HepG2 (cell line): ENCODE results near the gene DOCK9.

Experiments used
- NONO ChIP-seq, 2 experiments: fragments of 450-650 bp in 1 of 2; sonication (generic) in 1 of 2; formaldehyde crosslinking in 1 of 2; IDR thresholded peaks in 1 of 2; conservative IDR thresholded peaks in 1 of 2; 2 replicates each; pipeline versions ENCODE4 v1.6.1 to v1.8.0; 2017 to 2022; ENCODE audit warnings: mild to moderate bottlenecking in 1 of 2, missing genetic modification reagents in 1 of 2, moderate library complexity in 1 of 2
- POLR2A ChIP-seq, 2 experiments: IDR thresholded peaks; 2 replicates each; pipeline ENCODE4 v1.6.1; 2011; ENCODE audit warnings: low read depth in 2 of 2, low read length in 2 of 2, mild to moderate bottlenecking in 1 of 2, moderate library complexity in 1 of 2; ENCODE audit not compliant: insufficient read depth in 1 of 2

GRCh38 chr13:98765996-98766519, 211.8 kb downstream of the DOCK9 start:
- TF ChIP-seq NONO (IDR thresholded peaks at IDR 0.05), result no peak
- TF ChIP-seq NONO (CRISPR knock-in tag; conservative IDR thresholded peaks at IDR 0.05), result no peak
- no peak for TF ChIP-seq POLR2A (IDR thresholded peaks at IDR 0.05; ENCODE audit: insufficient read depth in 1 of 2, low read depth in 2 of 2, low read length in 2 of 2)
